HG03025 (cell line): ENCODE results near the gene HCFC2.
A peak's percentile ranks its signal among the peaks of the same experiment; 100 is the strongest.
"Not testable (repeated sequence)": the region's sequence is repeated elsewhere in the genome, so short reads cannot be mapped to it uniquely, and the experiment has no call there.

Experiments used
- ATAC-seq: cut with Tn5 transposase; IDR thresholded peaks from one replicate; pipeline ENCODE4 v1.9.1; 2021; ENCODE audit warnings: mild to moderate bottlenecking, moderate library complexity; ENCODE audit not compliant: unreplicated experiment, low FRiP score

Gene HCFC2

GRCh38 chr12:104064031-104064841 lies at the start of gene HCFC2:
TSS of gene HCFC2 (plus strand) at chr12:104064531. CDS start at chr12:104064561, 30 bp downstream.
- ATAC-seq: peak; percentile 81

- not testable (repeated sequence) for ATAC-seq
These were observed 42.5 kb upstream of the HCFC2 start for GRCh38 chr12:104021862-104022261.

GRCh38 chr12:104022786-104023185 lies 41.5 kb upstream of the HCFC2 start:
- no peak for ATAC-seq

DNA sequence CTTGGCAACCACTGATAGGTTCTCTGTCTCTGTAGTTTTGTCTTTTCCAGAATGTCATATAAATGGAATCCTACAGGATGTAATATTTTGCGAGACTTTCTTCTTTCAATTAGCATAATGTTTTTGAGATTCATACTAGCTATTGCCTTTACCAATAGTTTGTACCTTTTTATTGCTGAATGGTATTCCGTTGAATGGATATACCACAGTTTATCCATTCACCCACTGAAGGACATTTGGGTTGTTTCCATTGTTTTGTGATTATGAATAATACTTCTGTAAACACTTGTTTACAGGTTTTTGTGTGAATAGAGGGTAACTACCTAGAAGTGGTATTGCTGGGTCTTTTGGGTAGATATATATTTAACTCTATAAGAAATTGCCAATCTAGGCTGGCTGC lies 40.6 kb upstream of the HCFC2 start:
- ATAC-seq: no peak

- ATAC-seq: no peak
These were observed 40.0 kb upstream of the HCFC2 start for GRCh38 chr12:104024348-104024747.

DNA sequence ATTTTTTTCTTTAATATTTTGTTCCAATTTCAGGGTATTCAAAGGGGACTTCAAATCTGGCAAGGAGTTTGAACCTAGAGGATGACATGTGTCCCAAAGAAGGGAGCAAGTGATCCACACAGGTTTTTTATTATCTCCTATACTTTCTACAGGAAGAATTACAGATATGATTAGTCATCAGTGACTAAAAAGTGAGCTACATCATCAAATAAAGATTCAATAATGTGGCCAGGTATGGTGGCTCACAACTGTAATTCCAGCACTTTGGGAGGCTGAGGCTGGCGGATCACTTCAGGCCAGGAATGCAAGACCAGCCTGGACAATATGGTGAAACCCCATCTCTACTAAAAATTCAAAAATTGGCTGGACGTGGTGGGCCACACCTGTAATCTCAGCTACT lies 38.6 kb upstream of the HCFC2 start:
- ATAC-seq: no peak

DNA sequence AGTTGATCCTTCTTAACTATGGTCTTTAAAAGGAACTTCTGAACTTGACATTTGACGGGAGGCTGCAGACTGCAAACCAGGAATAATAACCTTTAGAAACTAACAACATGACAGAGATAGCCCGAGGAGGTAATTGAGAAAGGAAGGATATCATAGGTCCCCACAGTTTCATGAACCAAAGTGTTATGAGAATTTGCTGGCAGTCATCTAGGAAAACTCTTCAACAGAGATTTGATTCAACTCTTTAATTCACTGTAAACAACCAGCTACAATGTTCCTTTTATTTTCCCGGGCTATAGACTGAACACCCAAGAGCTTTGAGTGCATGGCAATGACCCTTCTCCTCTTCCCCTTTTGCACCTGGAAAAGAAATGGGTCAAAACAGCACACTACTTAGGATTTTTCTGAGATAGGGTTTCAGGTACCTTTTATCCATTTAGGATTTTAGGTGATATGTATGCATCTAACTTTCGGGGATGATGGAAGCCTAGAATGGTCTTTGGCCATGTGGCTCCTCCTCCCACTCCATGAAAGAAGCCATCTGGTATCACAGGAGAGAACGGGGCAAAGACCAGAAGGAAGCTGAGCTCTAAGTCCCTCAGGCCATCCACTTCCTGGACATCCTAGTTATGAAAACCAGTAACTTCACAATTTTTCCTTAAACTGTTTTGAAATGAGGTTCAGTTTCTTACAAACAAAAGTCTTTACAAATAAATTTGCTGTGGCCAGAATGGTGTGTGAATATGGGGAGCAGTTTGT lies 37.3 kb upstream of the HCFC2 start:
- ATAC-seq: no peak

DNA sequence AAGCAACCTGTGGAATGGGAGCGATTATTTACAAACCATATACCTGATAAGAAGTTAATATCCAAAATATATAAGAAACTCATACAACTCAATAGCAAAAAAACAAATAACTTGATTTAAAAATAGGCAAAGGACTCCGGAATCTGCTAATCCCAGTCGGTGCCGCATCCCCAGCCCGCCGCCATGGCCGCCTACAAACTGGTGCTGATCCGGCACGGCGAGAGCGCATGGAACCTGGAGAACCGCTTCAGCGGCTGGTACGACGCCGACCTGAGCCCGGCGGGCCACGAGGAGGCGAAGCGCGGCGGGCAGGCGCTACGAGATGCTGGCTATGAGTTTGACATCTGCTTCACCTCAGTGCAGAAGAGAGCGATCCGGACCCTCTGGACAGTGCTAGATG lies 33.7 kb upstream of the HCFC2 start:
- not testable (repeated sequence) for ATAC-seq

GRCh38 chr12:104036143-104036542 lies 28.2 kb upstream of the HCFC2 start:
- not testable (repeated sequence) for ATAC-seq

DNA sequence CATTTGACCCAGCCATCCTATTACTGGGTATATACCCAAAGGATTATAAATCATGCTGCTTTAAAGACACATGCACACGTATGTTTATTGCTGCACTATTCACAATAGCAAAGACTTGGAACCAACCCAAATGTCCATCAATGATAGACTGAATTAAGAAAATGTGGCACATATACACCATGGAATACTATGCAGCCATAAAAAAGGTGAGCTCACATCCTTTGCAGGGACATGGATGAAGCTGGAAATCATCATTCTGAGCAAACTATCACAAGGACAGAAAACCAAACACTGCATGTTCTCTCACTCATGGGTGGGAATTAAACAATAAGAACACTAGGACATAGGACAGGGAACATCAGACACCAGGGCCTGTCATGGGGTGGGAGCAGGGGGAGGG lies 24.6 kb upstream of the HCFC2 start:
- ATAC-seq: not testable (repeated sequence)

DNA sequence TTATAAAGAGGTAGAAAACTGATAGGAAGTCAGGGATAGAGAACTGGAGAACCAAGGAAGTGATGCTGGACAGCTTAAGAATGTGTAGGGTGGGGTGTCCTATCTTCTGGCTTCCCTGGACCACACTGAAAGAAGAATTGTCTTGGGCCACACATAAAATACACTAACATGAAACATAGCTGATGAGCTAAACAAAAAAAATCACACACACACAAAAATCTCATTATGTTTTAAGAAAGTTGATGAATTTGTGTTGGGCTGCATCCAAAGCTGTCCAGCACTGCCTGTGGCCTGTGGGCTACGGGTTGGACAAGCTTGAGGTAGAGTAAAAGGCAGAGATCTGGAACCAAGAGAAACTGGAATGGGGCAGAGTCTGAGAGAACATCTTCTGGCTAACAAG lies 21.8 kb upstream of the HCFC2 start:
- no peak for ATAC-seq

- ATAC-seq: no peak
These were observed 20.2 kb upstream of the HCFC2 start for GRCh38 chr12:104044158-104044557.

GRCh38 chr12:104046306-104046705 lies 18.0 kb upstream of the HCFC2 start:
- no peak for ATAC-seq

DNA sequence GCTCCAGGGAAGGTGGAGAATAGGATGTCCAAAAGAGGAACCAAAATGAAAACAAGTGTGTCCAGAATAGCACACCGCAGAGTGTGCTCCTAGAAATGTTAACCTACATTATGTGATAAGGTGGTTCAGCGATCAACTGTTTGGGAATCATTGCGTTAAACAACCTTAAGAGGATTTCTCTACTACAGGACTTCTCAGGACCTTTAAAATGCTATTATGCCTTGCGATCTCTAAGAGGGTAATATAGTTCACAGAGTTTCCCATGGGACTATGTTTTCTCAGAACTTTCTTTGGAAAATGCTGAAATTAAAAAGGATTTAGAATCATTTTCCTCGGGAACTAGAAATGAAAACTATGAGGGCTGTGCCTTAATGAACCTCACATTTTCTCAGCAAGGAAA lies 16.2 kb upstream of the HCFC2 start:
- no peak for ATAC-seq

- no peak for ATAC-seq
These were observed 15.5 kb upstream of the HCFC2 start for GRCh38 chr12:104048811-104049210.

DNA sequence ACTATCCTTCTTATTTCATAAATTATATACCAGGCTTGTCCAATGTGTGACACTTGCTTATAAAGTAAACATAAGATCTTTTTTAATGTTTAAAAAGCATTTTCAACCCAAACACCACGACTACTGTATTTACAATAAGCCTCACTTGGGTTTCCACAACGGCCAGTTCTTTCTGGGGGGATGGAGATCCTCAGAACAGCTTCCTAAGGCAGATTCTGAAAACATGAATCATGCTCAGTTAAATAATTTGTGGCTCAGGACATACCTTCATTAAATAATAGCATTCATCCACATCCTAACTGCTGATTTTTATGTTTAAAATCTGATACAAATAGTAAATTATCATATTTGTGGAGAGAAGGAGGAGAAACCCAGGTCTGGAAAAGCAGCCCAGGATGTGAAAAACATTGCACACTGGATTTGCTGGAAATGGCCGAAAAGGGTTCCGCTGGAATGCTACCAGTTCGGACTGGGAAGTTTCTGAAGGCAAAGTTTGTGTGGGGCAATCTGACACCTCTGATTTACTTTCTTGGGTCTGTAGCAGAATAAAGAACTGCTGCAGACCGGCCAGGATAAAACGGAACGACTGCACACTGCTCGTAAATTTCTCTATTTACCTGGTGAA lies 14.9 kb upstream of the HCFC2 start:
- ATAC-seq: no peak

- no peak for ATAC-seq
These were observed 14.4 kb upstream of the HCFC2 start, which contains the start of gene GLT8D2 for GRCh38 chr12:104049903-104050356. TSS of gene GLT8D2 (minus strand) at chr12:104050187. CDS start at chr12:104019648, 30,539 bp downstream.

GRCh38 chr12:104050436-104050835 lies 13.9 kb upstream of the HCFC2 start:
- no peak for ATAC-seq

DNA sequence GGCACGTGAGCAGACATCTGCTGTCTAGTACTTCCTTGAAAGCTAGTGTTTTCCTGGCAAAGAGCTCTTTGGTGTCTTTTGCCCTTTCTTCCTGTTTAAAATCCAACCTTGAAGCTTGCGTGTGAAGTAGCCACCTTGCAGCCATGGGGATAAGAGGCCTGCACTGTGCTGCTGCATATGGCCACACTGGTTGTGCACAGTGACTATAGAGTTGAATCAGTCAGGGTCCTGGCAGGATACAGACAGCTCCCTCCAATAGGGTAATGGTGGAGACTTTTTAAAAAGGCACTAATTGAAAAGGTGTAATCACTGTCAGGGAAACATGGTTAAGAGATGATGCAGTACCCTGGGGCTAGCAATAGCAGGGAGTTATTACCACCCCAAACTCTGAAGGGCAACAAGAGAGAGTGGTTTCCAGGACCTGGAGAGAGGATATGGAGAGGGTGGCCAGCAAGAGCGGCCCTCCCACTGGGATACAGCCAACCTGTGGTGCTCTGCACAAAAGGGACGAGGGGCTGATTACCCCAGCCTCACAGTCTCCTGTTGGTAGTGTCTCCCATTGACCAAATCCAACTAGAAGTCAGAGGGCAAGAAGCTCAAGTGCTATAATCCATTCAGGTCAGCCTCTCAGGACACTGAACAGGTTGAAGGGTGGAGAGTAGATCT lies 9.5 kb upstream of the HCFC2 start:
- ATAC-seq: no peak

GRCh38 chr12:104055686-104056388 lies 8.5 kb upstream of the HCFC2 start:
- no peak for ATAC-seq
